ENCODE data around the gene WDR27.

WDR27 gene

DNA sequence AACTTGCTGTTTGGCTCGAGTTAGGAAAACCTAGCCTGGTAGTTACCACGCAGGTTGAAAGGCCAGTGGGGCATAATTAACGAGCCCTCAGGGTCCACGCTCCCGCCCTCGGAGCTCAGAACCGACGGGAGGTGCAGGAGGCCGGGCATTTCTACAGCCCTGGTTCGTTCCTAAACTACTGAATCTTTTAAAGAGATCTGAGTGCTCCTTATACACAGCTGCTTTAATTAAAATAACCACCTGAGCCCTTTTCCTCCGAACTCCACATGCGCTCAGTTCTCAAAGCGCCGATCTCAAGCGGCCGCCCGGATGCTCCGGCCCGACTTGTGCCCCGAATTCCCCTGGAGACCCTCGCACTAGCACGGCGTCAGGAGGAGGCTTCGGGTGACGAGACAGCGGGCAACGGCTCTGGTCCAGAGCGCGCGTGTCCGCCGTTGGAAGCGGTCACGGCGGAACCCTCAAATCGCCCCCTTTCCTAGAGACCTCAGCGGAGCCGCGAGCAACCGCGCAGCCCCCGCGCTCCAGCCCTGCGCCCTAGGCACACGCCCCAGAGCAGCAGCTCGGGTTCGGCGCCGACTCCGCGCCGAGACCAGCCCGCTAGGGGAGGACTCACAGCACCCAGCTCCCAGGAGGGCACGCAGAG, 397 bp downstream of the WDR27 start:
- TF ChIP-seq SIN3A (IDR thresholded peaks at IDR 0.05; ENCODE audit: borderline replicate concordance, insufficient read depth, low read length) (no peak), FOXP2 (optimal IDR thresholded peaks at IDR 0.05; ENCODE audit: borderline replicate concordance, extremely low read depth, extremely low read length, insufficient read depth) (no peak), TAF1 (IDR thresholded peaks at IDR 0.05; ENCODE audit: borderline replicate concordance, insufficient read depth, low read length) (no peak)

GRCh38 chr6:169700296-169700695, 1.5 kb downstream of the WDR27 start:
- TF ChIP-seq FOXP2 (optimal IDR thresholded peaks at IDR 0.05; ENCODE audit: borderline replicate concordance, extremely low read depth, extremely low read length, insufficient read depth): no peak
- no peak for TF ChIP-seq SIN3A (IDR thresholded peaks at IDR 0.05; ENCODE audit: borderline replicate concordance, insufficient read depth, low read length)
- TF ChIP-seq TAF1 (IDR thresholded peaks at IDR 0.05; ENCODE audit: borderline replicate concordance, insufficient read depth, low read length): no peak
- TF ChIP-seq, protein P1, sequence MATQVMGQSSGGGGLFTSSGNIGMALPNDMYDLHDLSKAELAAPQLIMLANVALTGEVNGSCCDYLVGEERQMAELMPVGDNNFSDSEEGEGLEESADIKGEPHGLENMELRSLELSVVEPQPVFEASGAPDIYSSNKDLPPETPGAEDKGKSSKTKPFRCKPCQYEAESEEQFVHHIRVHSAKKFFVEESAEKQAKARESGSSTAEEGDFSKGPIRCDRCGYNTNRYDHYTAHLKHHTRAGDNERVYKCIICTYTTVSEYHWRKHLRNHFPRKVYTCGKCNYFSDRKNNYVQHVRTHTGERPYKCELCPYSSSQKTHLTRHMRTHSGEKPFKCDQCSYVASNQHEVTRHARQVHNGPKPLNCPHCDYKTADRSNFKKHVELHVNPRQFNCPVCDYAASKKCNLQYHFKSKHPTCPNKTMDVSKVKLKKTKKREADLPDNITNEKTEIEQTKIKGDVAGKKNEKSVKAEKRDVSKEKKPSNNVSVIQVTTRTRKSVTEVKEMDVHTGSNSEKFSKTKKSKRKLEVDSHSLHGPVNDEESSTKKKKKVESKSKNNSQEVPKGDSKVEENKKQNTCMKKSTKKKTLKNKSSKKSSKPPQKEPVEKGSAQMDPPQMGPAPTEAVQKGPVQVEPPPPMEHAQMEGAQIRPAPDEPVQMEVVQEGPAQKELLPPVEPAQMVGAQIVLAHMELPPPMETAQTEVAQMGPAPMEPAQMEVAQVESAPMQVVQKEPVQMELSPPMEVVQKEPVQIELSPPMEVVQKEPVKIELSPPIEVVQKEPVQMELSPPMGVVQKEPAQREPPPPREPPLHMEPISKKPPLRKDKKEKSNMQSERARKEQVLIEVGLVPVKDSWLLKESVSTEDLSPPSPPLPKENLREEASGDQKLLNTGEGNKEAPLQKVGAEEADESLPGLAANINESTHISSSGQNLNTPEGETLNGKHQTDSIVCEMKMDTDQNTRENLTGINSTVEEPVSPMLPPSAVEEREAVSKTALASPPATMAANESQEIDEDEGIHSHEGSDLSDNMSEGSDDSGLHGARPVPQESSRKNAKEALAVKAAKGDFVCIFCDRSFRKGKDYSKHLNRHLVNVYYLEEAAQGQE (IDR thresholded peaks at IDR 0.05; ENCODE audit: insufficient read depth in 1 of 2, low read depth in 2 of 2, low read length in 2 of 2): no peak

- TF ChIP-seq TAF1 (IDR thresholded peaks at IDR 0.05; ENCODE audit: borderline replicate concordance, insufficient read depth, low read length) (no peak), SIN3A (IDR thresholded peaks at IDR 0.05; ENCODE audit: borderline replicate concordance, insufficient read depth, low read length) (no peak), FOXP2 (optimal IDR thresholded peaks at IDR 0.05; ENCODE audit: borderline replicate concordance, extremely low read depth, extremely low read length, insufficient read depth) (no peak), POLR2AphosphoS5 (IDR thresholded peaks at IDR 0.05; ENCODE audit: low read depth, low read length) (no peak)
- TF ChIP-seq, protein P1 (IDR thresholded peaks at IDR 0.05; ENCODE audit: insufficient read depth in 1 of 2, low read depth in 2 of 2, low read length in 2 of 2): no peak
These were observed 6.7 kb downstream of the WDR27 start for GRCh38 chr6:169695131-169695530.

DNA sequence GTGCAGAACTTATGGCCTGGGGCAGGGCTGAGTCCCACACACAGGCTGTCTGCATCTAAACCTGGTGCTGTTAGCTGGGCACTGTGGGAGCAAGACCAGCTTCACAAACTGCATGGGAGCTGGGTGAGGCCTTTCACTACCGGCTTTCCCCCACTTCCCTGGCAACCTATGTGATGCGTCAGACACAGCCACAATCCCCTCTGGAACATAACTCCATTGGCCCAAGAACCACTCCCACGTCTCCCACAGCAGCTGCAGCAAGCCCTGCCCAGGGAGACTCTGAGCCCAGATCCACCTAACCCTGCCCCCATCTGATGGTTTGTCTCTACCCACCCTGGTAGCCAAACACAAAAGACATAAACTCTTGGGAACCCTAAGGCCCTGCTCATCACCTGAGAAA, 9.3 kb downstream of the WDR27 start:
- TF ChIP-seq, protein P1 (IDR thresholded peaks at IDR 0.05; ENCODE audit: insufficient read depth in 1 of 2, low read depth in 2 of 2, low read length in 2 of 2): no peak
- no peak for TF ChIP-seq TAF1 (IDR thresholded peaks at IDR 0.05; ENCODE audit: borderline replicate concordance, insufficient read depth, low read length)
- no peak for TF ChIP-seq FOXP2 (optimal IDR thresholded peaks at IDR 0.05; ENCODE audit: borderline replicate concordance, extremely low read depth, extremely low read length, insufficient read depth)
- TF ChIP-seq SIN3A (IDR thresholded peaks at IDR 0.05; ENCODE audit: borderline replicate concordance, insufficient read depth, low read length): no peak
- TF ChIP-seq POLR2AphosphoS5 (IDR thresholded peaks at IDR 0.05; ENCODE audit: low read depth, low read length): no peak

DNA sequence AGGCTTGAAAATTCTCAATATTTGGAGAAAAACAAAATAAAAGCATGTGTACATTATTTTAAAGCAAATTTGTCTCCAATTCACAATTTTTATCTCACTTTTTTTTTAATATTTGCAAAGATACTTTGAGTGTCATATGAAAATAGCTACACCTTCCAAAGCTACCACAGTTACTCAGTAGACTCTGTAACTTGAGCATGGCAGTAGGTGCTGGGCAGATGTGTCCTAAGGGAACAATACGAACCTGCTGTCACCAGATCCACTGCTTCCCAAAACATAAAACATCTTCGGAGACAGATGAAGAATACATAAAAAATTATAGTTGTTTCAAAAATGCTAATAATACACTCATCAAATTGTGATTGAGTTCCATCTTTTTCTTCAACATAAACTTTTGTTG, 10.6 kb downstream of the WDR27 start:
- TF ChIP-seq SIN3A (IDR thresholded peaks at IDR 0.05; ENCODE audit: borderline replicate concordance, insufficient read depth, low read length): no peak
- TF ChIP-seq TAF1 (IDR thresholded peaks at IDR 0.05; ENCODE audit: borderline replicate concordance, insufficient read depth, low read length): no peak
- TF ChIP-seq POLR2AphosphoS5 (IDR thresholded peaks at IDR 0.05; ENCODE audit: low read depth, low read length): no peak
- TF ChIP-seq, protein P1 (IDR thresholded peaks at IDR 0.05; ENCODE audit: insufficient read depth in 1 of 2, low read depth in 2 of 2, low read length in 2 of 2): no peak
- no peak for TF ChIP-seq FOXP2 (optimal IDR thresholded peaks at IDR 0.05; ENCODE audit: borderline replicate concordance, extremely low read depth, extremely low read length, insufficient read depth)
